Stimulated activated CD4-positive, alpha-beta T cell treated with anti-CD3 and anti-CD28 coated beads, Interleukin-2, amount 100 ng/mL, for 4 hours (primary cell): Measurements from ENCODE around the gene UBL4B.

ENCODE experiments used
- DNase-seq: peaks from one replicate; pipeline ENCODE4 v3.0.0-alpha.2; 2020; ENCODE audit warnings: low read depth

UBL4B gene

GRCh38 chr1:110118636-110119396 lies 6.6 kb downstream of the UBL4B start:
- DNase-seq, result no peak

DNA sequence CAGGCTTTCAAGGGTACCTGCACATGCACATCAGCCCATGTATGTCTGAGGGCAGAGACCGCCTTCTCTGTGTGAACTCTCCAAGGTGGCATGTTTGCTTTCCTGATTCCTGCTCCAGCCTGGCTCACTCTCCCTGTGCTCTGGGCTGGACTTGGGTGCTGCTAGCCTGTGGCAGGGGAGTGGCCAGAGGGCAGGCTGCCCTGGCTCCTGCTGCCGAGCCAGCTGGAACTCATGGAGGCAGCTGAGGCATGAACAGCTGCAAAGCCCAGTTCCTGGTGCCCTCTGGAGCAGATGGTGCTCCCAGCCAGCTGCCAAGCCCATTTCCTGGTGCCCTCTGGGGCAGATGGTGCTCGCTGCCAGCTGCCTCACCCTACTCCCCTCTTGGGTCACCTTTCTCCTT lies 7.6 kb downstream of the UBL4B start:
- DNase-seq, result no peak

DNA sequence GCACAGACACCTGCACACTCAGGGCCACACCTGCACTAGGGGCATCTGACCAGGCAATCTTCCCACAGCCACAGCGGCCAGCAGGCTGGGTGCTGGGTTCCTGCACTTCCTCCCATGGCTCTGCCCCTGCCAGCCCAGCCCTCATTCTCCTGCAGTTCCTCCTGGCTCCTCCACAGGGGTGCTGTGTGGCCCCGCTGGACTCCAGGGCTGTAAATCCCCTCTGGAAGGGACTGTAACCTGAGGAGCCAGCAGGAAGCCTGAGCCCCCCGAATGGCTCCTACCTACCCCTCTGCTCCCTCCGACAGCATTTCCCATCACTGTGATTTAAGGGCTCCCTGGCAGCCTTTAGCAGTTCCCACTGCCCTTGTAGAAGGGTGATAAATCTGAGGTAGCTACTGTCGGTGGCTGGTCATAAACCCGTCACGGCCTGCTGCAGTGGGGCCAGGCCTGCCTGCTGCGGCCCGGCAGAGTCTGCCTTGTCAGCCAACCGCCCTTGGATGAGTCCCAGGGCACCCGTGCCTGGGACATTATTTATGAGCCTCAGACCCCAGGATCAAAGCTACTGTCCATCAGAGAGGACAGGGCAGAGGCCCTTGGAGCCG lies 8.8 kb downstream of the UBL4B start:
- no peak for DNase-seq

DNA sequence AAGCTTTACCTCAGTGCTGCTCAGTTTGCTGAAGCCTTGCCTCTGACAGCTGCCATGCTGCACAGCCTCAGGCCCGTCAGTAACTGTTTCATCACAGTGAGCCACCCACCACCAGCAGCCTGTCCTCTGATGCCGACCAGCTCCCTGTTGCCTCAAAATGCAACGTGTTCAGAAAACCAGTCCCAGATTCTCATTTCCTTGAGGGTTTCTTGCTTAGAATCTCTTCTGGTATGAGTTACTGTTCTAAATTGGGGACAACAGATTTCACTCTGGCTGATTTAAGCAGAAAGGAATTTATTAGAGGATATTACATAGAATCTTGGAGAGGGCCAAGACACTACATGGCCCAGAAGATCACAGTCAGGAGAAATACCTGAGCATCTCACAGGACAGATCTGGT lies 11.0 kb downstream of the UBL4B start:
- no peak for DNase-seq

DNA sequence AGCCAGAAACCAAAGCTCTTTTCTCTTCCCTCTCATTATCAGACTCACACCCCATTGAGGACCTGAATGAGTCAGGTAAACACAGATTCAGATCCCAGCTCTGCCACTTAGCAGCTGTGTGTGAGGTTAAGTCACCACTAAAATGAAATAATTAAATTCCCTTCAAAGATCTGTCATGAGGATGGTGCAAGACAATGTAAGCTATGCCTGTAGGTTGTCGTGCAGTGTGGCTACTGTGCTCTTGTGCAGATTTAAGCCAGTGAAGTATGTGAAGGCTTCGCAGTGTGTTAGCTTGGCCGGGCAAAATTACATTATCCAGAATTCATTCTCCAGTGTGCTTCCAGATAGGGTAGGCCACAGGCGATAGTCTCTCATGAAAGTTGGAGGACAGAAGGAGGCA lies 13.6 kb downstream of the UBL4B start:
- DNase-seq, result no peak

DNA sequence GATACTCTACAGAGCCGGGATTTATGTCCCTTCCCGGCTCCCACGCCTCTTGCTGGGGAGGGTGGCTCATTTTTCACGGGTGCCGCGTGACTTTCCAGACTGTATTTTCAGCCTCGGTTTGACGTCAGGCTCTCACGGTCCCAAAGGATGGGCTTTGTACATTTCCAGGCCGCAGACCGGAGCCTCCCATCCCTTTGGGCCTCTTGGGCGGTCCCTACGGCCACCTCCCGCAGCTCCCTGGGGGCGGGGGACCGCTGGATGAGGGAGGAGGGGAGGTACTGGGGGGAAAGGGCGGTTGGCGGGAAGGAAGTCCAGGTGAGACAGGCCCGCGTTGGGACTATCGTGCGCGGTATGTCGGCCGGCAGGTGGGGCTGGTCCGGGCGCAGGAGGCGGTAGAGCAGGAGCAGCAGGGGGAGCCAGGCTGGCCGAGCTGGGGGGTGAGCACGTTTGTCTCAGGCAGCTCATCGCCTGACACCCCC lies 17.9 kb downstream of the UBL4B start:
- DNase-seq, result no peak

DNA sequence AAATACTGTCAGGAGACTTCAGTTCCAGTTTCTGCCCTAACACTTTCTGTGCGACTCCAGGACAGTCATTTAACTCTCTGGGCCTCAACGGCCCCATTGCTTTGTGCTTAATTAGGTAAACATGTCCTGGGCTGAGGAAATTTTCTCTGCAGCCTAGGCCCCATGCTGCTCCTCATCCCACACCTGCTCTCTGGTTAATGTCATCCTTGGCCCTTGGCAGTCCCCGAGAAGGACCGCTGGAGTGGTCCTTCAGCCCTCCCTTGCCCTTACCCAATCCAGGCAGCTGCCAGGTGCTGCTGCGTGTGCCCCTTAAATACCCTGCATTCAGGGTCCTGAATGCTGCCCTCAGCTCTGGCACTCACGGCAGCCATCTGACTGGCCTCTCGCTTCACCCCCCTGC lies 18.7 kb downstream of the UBL4B start:
- no peak for DNase-seq

DNA sequence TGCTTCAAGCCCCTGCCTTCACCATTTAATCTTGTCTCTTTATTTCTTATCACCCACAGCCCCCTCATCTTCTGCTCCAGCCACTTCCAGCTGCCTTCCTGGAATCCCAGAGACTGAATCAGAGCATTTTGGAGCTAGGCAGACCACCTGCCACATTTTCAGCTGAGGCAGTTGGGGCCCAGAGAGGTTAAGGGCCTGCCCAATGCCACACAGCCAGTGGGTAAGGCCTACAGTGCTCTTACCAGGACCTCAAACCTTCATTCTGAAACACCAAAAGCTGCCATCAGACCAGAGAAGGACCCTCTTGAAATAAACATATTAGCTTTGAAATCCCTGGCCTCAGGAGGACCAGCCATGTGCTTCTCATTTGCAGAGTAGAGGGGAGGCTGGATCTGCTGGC lies 20.4 kb downstream of the UBL4B start:
- DNase-seq, result no peak

GRCh38 chr1:110133436-110133835 lies 21.2 kb downstream of the UBL4B start:
- no peak for DNase-seq

DNA sequence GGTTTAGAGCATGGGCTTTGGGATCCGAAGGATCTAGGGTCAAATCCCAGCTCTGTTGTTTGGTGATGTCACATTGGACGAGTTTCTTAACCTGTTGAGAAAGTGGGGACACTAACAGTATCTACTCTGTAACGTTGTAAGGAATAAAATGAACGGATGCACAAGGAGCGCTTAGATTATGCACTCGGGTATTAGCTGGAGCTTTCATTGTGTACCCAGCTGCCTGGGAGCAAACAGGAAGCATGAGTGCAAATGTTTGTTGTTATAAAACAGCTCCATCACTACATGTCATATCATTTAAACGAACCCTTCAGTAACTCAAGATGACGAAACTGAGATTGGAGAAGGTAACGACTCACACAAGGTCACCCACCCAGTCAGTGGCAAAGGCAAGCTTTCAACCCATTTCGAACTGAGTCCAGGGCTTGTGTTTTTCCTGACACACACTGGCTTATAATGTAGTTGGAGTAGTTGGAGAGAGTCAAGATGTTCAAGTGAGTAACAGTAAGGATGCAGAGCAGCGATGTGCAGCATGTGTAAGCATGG lies 21.9 kb downstream of the UBL4B start:
- DNase-seq, result no peak

DNA sequence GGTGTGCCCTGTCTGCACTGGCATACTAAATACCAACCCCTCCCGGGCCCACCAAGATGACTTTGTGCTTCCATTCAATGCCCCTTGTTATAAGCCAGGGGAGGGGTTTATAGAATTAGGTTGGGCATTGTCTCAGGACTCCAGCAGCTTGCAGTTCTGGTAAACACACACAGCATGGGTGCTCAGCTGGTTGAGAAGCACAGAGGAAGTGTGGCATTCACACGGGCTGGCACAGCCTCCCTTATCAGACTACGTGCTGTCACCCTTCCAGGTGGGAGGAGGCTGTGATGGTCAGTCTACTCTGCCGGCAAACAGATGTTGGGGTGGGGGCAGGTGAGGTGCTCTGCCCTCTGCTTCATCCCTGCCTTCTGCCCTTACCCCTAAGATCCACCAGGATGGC lies 23.0 kb downstream of the UBL4B start:
- no peak for DNase-seq

DNA sequence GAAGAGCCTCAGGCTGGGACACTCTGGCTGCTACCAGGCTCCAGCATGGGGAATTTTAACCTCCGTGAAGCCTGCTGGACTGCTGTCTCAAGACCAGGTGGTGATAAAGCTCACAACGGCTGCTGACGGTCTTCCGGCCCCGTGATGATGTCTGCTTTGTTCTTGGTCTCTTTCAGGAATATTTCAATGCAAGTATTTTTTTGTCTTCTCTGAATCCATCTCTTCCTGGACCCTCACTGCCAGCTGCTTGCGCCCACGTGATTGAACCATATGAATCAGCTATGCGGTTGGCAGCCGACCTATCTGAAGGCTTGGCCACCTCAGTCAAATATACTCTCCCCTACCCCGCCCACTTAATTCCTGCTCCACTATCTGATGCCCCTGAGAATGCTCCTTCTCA lies 23.4 kb downstream of the UBL4B start:
- no peak for DNase-seq

DNA sequence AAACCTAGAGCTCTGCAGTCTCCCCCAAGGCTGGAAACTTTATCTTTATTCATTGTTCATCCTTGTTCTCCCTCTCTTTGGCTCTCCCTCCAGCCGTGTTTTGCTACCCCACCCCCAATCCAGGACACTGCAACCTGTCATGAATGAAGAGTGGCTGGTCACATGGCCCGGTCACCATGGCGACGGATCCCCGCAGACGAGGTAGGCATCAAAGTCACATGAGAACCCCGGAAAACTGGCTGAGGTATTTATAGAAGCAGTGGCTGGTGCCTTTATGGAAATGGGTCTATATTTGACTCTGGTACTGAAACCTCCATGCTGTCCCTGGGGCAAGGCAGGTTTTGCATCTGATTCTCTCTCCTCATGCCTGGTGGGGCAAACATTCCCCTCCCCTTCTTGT lies 24.7 kb downstream of the UBL4B start:
- no peak for DNase-seq

DNA sequence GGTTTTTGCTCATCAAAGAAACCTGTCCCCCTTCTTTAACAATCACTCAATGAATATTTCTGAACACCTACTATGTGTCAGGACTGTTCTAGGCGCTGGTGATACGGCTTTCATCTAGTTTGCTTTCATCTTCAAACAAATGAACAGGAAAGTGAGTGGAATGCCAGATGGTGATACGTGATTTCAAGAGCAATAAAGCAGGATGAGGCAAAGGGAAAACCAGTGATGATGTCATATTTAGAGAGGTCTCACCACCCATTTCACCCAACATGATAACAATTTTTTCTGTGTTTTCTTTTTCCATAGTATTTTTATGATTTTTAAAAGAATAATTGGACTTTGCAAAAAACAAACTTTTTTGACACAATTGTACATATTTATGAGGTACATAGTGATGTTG lies 26.7 kb downstream of the UBL4B start:
- no peak for DNase-seq

DNA sequence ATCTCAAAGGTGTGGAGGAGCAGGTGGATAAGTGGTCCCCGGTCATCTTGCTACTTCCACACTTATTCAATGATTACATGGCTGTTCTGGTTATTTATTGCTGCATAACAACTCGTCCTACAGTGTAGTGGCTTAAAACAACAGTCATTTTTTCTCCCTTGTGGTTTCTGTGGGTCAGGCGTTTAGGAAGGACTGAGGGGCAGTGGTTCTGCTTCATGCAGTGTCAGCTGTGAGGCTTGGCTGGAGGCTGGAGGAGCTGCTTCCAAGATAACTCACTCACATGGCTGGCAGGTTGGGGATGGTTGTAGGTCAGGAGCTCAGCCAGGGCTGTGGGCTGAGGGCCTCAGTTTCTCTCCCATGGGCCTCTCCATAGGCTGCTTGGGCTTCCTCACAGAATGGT lies 32.1 kb downstream of the UBL4B start:
- DNase-seq, result no peak

GRCh38 chr1:110148961-110149360 lies 36.7 kb downstream of the UBL4B start:
- no peak for DNase-seq

DNA sequence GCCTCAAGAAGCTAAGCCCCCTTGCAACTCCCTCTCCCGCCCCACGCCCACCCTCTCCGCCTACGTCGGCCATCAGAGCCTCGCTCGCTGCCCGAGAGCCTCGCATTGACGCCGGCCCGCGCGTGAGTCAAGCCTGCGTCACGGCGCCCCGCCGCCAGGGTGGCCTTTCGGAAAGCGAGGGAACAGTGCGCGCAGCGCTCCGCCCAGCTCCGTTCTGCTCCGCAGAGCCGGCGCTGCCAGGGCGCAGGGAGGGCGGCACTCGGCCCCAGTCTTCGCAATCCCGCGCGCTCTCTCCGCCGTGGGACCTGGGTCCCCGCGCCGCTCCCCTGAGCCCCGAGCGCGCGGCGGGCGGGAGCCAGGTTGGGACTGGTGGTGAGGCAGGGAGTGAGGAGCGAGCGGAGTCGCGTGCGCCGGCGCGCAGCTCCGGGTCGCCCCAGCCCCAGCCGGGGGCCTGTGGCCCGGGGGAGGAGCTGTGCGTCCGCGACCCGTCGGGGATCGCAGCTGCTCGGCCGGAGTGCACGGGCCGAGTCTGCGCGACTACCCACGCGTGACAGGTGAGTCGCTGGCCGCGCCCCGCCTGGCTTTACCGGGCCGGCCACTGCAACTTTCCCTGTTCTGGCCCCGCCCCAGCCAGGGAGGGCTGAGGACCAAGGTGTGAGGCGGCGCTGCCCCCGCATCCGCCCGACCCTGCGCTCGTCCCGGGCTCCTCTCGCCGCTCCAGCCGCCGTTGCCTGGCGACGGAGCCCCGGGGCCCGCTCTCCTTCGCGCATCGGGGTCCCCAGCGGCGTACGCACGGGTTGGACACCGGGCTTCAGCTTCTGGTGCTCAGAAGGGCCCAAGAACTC lies 38.3 kb downstream of the UBL4B start, which contains the start of gene SLC6A17:
Gene SLC6A17, plus strand, starts transcription at position 165 of the 845 bp plus-strand sequence. CDS start 16,436 bp downstream, outside the sequence.
- DNase-seq, result no peak

- no peak for DNase-seq
Observed at GRCh38 chr1:110151175-110151669, 39.0 kb downstream of the UBL4B start.

GRCh38 chr1:110152133-110152785 lies 40.0 kb downstream of the UBL4B start:
- DNase-seq, result no peak

DNA sequence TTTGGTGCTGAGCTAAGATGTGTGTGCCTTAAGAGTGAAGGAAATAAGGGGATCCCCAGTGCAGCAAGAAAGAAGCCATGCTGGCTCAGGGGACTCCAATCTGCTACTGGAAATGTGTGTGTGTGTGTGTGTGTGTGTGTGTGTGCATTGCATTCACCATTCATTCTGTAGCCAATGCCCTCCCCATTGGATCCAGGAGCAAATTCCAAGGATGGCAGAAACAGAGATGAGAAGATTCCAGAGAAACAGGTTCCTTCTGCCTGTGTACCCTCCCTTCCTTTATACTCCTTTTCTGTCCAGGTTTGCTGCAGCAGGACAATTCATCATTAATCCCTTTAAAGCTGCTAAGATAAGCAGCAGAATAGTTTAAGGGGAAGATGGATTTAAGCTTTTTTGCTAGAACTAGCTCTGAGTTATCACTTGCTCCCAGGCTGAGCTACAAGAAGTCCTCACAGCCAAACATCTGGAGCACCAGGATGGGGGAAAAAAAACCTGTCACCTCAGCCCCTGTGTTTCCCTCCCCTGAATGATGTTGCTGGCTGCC lies 41.2 kb downstream of the UBL4B start:
- no peak for DNase-seq

- no peak for DNase-seq
Observed at GRCh38 chr1:110155878-110156522, 43.8 kb downstream of the UBL4B start.
